Activated CD8-positive, alpha-beta memory T cell treated with anti-CD3 and anti-CD28 coated beads, Interleukin-2, amount 50 U/mL, for 1 hour (primary cell): ENCODE data around the gene MNDA.
"Not testable (repeated sequence)": the region's sequence is repeated elsewhere in the genome, so short reads cannot be mapped to it uniquely, and the experiment has no call there.

Source experiments
- DNase-seq: peaks from one replicate; pipeline ENCODE4 v3.0.0-alpha.2; 2020; ENCODE audit errors: extremely low read depth

The MNDA gene

DNA sequence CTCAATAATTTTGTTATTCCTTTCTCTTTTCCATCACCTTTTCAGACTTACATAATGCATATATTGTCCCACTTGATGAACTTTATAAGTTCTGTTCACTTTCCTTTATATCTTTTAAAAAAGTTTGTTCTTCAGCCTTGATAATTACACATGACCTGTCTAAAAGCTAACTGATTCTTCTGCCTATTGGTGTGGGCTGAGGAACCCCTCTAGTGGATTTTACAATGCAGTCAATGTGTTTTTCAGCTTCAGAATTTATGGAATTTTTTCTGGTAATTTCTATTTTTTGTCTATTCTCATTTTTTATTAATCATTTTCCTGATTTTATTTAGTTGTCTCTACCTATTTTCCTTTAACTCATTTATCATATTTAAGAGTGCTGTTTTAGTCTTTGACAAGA lies 7.5 kb downstream of the MNDA start:
- DNase-seq, result no peak

DNA sequence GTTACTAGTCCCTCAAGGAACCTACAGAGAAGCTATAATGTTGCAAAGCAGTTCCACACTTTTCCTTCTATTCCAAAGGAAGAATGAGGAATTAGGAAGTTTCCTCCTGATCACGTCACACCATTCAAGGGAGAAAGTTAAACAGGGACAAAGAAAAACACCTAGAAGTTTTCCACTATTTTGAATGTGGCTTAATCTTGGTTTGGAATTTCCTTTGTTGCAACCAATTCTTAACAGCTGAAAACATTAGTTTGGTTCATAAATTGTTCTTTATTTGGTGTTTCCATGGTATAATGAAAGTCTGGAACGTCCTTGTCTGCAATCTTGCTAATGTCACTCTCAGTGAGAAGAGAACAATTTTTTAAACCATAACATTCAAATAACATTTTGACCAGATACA lies 8.4 kb downstream of the MNDA start:
- no peak for DNase-seq

DNA sequence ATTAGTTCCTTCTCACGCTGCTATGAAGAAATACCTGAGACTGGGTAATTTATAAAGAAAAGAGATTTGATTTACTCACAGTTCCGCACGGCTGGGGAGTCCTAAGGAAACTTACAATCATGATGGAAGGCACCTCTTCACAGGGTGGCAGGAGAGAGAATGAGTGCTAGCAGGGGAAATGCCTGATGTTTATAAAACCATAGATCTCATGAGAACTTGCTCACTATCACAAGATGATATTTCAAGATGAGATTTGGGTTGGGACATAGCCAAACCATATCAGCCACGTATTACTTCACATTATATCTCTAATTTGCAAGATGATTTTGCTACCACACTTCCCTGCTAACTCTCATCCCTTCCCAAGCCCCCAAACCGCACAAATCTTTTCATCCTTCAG lies 9.1 kb downstream of the MNDA start:
- DNase-seq, result no peak

DNA sequence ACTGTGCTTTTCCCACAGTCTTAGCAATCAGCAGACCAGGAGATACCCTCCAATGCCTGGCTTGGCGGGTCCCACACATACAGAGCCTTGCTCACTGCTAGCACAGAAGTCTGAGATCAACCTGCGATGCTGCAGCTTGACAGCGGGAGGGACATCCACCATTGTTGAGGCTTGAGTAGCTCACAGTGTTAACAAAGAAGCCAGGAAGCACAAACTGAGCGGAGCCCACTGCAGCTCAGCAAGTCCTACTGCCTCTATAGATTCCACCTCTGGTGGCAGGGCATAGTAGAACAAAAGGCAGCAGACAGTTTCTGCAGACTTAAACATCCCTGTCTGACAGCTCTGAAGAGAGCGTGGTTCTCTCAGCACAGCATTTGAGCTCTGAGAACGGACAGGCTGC lies 33.4 kb downstream of the MNDA start:
- DNase-seq, result no peak

DNA sequence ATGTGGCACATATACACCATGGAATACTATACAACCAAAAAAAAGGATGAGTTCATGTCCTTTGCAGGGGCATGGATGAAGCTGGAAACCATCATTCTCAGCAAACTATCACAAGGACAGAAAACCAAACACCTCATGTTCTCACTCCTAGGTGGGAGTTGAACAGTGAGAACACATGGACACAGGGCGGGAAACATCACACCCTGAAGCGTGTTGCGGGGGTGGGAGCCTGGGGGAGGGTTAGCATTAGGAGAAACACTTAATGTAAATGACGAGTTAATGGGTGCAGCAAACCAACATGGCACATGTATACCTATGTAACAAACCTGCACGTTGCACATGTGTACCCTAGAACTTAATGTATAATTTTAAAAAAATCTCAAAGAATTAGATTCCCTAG lies 39.3 kb downstream of the MNDA start:
- not testable (repeated sequence) for DNase-seq

DNA sequence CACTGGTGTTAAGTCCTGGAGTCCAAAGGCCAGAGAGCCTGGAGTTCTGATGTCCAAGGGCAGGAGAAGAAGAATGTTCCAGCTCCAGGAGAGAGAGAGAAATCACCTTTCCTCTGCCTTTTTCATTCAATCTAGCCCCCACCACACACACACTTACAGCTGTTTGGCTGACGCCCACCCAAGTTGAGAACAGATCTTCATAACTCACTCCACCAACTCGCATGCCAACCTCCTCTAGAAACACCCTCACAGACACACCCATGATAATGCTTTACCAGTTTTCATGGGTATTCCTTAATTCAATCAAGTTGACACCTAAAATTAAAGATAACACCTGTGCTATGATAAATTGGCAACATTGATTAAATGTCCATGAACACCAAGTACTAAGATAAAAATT lies 42.0 kb downstream of the MNDA start:
- no peak for DNase-seq

DNA sequence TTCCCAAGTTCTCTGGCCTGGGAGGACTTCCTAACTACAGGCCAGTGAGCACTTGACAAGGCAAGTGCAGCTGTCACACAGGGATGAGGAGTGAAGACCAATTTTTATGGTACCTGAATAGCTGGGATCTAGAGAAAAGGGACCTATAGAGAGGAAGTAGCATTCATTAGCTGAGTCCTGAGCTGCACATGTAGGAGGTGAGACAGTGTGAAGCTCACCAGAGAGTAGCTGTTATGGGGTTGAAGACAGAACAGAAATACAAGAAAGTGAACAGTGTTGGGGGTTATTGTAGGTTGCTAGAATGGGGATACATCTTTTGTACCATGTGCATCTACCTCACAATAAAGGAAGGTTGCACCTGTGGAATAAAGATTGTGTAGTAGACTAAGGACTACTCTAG lies 62.5 kb downstream of the MNDA start:
- no peak for DNase-seq

DNA sequence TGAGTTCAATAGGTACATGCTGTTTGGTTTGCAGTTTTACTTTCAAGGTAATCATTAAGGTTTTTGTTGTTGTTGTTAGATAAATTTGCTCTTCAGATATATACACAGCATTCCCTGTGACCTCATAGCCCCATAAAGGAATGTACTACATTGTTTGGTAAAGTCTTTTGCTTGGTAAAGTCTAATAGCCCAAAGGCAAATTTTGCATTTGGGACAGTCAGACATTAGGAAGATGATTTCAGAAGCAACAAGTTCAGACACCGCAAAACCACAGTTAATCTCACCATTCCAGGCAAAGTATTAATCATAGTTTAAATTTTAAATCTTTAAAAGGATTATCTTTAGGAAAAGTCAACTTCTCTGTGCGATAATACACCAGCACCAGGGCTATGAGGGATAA lies 67.6 kb downstream of the MNDA start:
- DNase-seq, result no peak
